SIG-M5 (cell line): ENCODE results near the gene DHRS12.

Experiments used
- DNase-seq: peaks from one replicate; lab custom pipeline; 2025; lab: John Stamatoyannopoulos, UW

Gene DHRS12, protein sequence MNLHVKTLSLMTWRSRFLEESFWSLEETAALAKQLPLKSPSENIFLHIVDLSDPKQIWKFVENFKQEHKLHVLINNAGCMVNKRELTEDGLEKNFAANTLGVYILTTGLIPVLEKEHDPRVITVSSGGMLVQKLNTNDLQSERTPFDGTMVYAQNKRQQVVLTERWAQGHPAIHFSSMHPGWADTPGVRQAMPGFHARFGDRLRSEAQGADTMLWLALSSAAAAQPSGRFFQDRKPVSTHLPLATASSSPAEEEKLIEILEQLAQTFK

DNA sequence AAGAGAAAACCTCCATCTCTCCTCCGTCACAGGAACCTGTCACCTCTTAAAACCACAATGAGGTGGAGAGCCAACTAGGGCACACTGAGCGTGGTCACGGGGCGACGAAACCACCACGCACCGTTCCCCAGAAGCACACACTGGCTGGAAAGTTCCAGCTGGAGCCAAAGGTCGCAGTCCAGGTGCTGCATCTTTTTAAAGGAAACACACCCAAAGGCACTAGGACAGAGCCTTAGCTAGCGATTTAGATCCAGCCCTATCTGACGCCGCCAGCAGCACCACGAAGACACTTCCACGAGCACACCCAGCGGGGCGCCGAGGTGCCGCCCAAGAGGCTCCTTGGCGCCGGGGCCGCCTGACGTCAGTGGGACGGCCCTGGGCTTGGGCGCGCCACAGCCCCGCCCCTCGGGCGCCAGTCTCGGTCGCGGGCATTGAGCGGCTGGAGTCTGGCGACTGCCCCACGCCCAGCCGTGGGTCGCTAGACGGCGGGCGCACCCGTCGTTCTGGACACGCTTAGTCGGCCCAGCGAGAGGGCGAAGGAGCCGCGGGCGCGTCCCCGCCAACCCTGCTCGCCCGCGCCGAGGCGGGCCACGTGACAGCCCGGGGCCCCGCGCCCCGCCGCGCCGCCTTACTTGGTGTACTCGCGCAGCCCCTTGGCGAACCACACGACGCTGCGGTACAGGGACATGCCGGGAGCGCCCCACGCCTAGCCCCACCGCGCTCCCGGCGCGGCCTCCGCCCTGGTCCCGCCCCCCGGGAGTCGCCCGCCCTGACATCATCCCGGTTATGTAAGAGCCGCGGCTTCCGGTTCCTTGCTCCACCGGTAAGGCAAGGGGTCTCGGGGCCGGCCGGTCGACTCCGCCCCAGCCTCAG is at the start of gene DHRS12:
DHRS12 (minus strand) TSS at position 742 of the 873 bp plus-strand sequence. CDS start 4,504 bp downstream, outside the sequence.
- DNase-seq, result peak; percentile 18

DNA sequence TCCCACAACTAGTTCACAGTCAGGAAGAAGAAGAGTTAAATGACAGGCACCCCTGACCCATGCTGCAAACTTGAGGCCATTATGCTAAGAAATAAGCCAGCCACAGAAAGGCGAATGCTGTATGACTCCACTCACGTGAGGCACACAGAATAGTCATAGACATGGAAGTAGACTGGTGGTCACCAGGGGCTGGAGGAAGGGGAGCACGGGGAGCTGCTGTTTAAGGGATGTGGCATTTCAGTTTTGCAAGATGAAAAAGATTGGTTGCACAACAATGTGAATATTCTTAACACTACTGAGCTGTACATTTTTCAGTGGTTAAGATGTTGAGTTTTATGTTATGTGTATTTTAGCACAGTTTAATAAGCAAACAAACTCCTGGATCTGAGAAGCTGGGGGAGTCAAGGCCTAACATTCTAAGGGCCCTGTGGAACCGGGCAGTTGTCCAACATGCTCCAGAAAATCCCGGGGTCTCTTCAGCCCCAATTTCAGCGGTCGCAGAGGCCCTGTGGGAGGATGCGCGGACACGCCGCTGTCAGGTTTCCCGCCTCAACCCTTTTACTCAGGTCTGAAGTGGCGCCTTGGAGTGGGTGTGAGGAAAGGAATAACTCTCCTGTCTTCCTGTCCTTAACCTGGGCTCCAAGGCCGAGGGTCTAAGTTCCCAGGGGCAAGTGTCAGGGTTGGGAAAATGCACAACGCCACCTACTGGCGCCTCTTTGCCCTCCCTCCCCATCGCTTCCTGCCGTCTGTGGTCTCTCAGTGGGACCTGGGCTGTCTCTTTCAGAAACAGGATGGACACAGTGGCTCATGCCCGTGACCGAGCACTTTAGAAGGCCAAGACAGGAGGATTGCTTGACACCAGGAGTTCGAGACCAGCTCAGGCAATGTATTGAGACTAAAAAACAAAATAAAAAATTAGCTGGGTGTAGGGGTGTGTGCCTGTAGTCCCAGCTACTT is 45.5 kb upstream of the DHRS12 start:
- DNase-seq, result no peak

DNA sequence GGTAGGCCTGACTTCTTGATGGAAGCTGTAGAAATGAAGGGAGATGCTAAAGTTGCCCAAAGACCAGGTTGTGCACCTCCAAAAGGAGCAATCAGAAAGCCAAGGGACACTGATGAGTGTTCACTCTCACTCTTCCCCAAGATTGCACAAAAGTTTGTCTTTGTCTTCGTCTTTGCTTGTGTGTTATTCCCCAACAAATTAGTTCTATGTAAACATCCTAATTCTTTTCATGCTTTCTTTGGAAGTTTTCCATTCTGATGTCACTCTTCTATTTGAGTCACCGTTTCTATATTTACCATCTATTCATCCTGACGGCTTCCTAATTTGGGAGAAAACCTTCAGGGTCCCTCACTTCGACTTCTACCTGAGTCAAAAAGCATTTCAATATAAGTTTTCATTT is 44.7 kb upstream of the DHRS12 start:
- no peak for DNase-seq

DNA sequence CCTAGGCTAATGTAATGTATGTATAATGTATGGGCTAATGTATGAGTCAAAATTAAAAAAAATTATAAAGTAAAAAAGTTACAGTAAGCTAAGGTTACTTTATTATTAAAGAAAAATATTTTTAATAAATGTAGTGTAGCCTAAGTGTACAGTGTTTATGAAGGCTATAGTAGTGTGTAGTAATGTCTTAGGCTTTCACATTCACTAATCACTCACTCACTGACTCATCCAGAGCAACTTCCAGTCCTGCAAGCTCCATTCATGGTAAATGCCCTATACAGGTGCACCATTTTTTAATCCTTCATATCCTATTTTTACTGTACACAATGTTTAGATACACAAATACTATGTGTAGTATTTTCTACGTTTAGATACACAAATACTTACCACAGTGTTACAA is 42.8 kb upstream of the DHRS12 start:
- no peak for DNase-seq

DNA sequence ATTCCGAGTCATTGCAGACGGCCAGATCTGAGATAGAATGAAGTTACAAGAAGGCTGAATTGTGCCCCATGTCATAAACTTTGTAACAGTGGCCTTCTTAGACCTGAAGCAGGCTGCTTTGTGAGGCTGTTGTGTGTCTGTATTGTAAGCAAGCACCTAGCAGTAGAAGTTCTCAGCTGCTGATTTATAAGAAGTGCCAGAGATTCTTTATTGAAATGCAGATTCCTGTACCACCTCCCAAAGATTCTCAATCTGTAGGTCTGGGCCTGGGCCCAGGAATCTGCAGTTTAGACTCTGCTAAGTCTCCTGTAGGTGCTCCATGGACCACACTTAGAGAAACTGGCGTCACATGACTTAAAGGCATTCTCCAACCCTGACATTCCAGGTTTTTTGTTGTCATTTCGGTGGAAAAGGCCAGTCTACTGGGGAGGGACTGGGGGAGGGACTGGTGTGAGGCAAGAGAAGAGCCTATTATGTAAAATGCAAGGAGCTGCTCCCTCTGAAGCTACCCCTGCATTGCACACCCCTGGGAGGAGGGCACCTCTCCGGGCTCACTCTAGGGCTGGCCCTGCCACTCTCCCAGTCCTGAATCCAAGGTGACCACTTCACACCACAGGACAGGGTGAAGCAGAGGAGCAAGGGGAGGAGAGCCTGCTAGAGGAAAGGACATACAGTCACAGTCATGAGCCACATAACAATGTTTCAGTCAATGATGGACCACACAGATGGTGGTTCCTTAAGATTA is 41.8 kb upstream of the DHRS12 start:
- DNase-seq, result no peak

DNA sequence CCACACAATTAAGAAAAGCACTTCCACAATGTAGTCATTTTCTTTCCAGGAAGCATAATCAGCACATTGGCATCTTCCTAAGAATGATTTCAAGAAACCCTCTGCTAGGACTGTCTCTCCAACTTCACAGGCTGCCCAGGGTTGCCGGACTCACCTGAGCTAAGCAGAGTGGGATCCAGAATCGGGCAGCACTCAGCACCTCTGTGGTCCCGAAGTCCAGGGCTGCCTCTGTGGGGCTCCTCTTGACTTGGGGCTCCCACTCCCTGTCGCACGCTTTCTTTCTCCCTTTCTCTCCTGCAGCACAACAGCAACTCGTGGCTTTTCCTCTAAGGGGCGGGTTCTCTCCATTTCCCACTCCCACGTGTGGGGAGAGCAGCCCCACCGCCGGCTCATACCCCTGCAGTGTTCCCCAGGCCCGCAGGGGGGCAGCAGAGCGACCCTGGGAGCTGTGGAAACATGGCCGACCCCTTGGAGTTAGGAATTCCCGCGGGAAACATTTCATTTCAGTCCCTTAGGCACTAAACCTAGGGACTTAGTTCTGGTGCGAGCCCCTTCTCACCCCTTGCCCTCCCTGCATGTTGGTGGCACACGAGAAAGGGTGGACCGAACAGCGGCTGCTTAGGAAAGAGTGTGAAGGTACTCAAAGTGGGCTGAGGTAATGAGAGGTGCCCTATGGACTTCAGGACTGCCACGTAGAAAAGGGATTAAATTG is 41.1 kb upstream of the DHRS12 start, which contains the start of gene TMEM272:
TMEM272 (minus strand) TSS at position 316 of the 712 bp plus-strand sequence. CDS start 6,647 bp downstream, outside the sequence.
- no peak for DNase-seq

DNA sequence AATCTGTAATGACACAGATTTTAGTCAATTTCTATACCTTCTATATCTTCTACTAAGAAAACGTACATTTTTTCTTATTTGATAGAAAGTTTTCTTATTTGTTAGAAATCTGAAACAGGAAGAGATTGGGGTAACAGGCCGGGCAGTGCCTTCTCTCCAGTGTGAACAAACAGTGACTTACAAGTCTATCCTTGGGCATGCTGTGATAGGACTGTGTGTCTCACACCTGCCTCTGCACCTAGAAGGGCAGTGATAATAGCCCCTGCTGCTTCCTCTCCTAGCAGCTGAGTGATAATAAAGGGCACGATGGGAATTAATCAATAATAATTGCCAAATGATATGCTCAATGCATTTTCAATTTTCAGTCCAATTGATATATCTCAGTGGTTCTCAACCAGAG is 39.6 kb upstream of the DHRS12 start:
- no peak for DNase-seq

DNA sequence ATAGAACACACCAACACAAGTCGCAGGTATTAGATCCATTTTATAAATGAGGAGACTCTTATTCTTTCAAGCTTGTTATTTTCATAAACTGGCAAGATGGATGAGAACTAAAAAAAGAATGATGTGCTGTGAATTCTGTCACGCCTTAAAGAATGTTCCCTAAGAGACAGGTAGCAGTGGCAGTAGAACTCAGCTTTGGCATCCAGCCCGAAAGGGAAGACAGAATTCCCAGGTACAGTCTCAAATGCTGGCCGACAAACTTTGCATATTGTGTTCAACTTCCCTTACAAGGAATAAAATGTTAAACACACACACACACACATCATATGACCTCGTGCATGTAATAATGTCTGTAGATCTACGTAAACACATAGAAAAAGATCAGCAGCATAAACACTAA is 37.8 kb upstream of the DHRS12 start:
- no peak for DNase-seq

DNA sequence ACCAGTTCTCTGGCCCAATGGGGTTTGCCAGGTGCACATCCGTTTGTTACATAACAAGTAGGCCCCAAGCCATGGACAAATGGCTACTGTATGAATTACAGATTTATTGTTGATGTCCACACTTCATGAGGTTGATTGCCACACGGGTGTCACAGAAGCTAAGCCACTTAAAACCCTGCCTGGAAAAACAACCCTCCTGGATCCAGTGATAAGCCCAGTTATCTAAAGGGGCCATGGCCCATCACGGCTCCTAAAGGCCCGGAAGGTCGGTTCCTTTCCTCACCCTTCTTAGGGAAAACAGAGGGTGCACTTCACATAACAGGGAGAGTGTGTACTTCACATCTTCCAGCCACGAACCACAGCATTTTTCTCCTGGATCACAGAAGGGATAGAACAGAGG is 37.0 kb upstream of the DHRS12 start:
- DNase-seq, result no peak

DNA sequence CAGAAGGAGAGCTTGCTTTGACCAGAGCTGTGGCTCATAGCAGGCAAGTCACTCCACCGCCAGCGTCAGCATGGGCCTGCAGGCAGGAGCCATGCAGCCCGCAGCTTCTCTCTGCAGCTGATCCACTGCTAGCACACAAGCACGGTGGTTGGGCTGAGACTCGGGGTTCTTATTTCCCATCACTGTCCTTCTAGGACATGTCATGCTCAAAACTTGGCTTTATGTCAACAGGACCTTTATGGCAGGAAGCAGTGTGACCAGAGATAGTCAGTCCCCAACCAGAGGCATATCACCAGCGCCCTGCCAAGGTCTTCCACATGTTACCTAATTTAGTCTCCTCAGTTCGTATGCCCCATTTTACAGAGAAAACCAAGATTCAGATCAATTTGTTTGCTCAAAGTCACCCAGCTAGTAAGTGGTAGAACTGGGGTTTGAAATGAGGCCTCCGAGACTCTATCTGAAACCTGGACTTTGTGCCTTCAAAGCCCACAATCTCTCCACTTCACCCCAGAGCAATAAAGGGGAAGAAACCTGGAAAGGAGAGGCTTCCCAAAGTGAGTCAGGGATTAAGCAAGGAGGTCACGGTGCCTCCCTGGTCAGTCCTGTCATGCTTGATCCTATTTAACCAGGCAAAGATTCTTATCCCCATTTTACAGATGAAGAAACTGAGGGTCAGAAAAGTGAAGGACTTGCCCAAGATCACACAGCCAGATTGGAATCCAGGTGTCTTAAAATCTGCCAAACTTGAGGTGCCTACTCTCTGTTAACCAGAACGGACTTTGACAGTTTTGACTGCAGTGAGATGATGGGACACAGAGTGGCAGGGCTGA is 36.0 kb upstream of the DHRS12 start:
- DNase-seq, result no peak

DNA sequence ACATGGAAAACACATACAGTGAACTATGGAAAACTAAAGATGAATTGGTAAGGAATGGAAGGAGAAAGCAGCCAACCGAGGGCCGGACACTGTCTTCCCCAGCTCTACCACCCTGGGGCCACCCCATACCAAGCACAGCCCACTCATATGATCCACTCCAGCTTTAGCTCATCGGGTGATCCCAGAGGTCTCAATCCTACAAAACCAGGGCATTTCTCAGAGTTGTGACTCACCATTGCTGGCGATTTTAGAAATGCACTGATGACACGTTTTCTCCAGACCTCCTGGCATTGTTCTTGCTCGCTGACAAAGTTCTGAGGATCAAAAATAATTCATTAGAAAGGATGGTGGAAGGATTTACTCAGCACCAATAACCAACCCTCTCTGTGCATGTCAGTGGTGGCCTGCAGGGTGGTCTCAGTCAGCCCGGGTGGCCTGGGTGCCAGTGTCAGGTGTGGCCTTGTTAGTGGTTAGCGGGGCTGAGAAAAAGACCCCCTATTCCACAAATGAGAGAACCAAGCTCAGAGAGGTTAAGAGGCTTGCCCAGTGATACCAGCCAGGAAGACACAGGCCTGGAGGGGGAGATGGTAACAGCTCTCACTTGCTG is 34.4 kb upstream of the DHRS12 start:
- no peak for DNase-seq

DNA sequence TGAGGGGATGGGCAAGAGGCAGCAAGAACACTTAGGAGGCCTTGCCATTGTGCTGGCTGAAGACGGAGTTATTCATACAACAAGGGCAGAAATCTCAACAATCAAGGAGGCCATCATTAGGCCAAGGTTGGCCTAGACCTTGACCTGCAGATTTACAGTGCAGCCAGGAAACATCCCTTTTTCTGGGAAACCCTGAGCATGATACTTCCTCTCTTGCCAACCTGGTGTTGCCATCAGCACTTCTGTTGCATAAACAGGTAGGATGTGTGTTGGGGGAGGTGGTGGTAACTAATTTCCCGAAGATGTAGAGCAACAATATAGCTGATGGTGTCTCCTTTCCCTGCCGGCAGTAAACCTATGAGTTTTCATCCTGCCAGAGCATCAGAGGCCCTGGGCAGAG is 33.1 kb upstream of the DHRS12 start:
- no peak for DNase-seq

DNA sequence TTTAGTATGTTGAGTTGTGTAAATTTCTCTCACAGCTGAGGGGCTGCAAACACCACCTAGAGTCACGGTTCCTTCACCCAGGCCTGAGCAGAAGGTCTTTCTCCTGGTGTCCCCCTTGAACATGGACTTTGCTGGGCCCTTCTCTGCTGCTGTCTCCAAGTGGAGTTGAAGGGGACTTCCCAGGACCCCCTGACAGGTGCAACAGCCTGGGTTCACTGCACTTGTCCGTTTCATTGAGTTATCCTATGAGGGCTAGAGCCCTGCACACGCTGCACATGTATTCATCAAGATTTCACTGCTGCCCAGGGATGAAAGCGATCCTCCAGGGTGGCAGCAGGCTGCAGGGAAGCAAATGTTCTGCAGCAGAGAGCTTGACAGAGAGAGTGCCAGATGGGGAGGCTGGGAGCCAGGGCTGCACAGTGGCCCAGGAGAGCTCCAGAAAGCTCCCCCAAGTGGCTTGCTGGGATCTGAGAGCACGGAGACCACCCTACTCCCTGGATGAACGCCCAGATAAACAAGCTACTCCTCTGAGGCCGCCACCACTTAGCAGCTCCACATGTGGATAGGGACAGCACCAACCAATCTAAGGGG is 30.7 kb upstream of the DHRS12 start:
- no peak for DNase-seq

DNA sequence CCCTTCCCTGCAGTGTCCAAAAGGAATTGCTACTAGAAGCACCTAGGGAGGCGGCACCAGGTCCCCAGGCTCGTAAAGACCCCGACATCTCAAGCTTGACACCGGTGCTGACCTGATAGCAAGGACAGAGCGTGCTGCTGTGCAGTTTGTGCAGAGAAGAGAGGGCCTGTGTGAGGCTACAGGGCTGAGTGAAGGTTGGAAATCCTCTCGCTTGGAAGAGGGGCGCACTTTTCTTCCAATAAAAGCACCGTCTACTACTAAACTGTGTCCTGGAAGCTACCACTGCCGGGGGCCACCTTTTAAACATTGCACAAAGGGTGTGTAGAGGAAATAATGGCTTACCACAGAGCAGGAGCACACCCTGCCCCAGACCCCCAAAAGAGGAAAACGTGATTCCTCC is 30.0 kb upstream of the DHRS12 start:
- no peak for DNase-seq

DNA sequence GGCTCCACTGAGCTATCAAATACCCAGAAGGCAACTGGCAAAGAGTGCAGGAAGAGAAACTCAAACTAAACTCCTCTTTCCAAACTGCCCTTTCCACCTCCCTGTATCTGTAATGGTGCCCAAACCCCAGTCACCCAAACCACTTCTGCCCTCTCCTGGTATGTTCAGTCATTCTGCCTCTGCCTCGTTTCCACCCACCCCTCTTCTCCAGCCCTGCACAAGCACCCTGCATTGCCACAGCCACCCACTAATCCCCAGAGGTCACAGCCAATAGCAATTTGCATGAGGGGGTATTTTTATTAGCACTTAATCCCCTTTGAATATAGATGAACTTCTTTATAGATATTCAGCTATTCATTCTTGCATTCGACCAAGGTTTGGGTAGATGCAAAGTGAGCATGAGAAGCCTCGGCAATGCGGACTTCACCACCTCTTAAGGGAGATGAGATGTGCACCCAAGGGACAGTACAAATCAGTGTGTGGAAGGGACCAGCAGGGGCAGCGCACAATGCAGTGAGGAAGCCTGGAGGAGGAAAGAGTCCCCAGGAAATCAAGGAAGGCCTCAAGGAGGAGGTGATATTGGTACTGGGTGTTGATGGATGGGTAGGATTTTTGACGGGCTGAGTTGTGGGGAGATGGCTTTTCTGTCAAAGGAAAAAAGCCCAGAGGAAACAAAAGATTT is 28.6 kb upstream of the DHRS12 start:
- DNase-seq, result no peak

DNA sequence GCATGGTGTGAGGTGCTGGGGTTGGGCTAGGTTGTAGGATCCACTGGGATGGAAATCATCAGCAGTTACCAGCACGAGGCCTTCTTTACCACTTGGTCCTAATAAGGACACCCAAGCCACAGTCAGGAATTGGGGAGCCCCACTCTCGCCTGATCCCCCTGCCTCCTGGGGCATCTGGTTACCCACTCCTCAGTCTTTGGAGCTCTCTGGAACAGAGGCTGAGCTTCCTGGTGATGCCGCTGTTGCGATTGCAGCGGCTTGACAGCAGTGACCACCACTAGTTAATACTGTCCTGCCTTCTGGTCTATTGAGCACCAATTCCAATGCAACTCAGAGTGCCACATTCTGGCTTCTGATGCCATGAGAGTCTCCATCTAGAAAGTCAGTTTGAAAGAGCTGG is 27.6 kb upstream of the DHRS12 start:
- no peak for DNase-seq

DNA sequence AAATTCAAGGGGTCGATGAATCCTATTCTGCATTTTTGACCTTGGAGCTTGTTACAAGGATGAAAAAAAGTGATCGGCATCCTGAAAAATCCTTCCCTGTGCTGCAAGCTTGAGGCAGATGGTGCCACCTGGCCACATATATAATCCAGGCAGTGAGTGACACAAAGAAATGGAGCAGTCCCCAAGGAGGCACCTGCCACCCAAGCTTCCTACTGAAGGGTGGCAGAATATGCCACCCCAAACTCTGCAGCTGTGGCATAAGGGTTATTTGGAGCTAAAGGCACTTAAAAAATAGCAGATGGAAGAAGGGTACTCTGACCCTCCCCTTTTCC is 25.6 kb upstream of the DHRS12 start:
- no peak for DNase-seq

DNA sequence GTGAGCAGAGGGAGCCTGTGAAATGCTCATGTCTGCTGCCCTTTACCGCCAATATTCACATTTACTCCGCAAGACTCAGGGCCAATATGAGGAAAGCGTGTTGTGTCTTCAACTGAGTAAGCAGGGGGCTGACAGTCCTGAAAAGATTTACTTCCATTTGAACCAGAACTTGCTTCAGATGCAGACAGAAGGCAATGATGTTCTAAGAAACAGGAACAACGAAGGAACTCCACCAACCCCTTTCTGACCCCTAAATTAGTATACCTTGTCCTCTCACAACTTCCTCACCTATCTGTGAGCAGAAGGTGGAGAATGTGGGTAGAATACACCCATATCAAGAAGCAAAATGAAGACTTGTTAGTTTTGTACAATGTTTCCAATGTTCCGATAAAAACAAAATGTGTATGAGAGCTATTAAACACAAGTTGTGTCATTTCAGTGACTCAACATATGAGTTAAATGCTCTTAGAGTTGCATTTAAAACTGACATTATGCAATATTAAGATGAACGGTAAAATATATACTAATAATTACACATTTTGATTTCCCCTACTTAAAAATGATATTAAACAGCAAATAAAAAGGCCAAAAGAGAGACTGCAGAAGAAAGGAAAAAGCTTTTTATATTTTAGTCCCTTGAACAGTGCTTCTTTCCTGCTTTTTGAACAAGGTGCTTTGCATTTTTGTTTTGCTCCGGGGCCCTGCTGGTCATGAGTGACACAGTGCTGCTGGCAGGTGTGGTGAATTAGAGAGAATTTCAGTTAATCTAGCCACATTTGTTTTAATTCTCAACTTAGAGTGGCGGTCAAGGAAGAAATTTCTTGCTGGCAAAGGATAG is 25.0 kb upstream of the DHRS12 start:
- DNase-seq, result no peak
